Activated T-helper 9 cell treated with anti-CD3 and anti-CD28 coated beads, Interleukin-2, amount 50 U/mL, for 16 hours (primary cell): ENCODE results near the gene SEMA4C.

Source experiments
- DNase-seq: peaks from one replicate; pipeline ENCODE4 v3.0.0-alpha.2; 2020; ENCODE audit warnings: low read depth

The SEMA4C gene

DNA sequence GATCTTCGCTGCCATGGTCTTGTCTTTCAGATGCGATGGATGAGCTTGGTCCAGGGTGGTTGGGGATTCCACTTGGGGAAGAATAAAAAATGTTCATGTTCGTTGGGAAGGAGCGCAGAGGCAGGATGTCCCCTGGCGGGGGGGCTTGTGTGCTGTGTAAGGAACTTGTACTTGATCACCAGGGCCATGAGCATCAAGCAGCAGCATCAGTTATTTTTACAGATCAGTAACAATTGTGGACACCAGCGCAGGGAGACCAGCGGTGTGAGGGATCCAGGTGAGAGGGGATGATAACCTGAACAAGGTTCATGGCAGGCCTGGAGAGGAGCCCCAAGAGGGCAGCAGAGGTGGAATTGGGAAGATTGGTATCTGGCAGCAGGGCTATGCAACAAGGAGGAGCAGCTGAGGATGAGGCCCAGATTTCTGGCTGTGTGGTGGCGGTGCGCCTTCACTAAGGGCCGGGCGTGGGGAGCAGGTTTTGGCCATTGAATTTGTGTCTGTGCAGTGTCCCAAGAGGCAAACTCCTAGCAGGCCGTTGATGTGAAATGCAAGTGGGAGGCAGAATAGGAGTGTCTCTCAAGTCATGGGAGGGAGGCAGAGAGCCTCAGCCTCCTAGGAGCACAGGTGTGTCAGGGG lies 49.9 kb downstream of the SEMA4C start:
- DNase-seq: no peak

DNA sequence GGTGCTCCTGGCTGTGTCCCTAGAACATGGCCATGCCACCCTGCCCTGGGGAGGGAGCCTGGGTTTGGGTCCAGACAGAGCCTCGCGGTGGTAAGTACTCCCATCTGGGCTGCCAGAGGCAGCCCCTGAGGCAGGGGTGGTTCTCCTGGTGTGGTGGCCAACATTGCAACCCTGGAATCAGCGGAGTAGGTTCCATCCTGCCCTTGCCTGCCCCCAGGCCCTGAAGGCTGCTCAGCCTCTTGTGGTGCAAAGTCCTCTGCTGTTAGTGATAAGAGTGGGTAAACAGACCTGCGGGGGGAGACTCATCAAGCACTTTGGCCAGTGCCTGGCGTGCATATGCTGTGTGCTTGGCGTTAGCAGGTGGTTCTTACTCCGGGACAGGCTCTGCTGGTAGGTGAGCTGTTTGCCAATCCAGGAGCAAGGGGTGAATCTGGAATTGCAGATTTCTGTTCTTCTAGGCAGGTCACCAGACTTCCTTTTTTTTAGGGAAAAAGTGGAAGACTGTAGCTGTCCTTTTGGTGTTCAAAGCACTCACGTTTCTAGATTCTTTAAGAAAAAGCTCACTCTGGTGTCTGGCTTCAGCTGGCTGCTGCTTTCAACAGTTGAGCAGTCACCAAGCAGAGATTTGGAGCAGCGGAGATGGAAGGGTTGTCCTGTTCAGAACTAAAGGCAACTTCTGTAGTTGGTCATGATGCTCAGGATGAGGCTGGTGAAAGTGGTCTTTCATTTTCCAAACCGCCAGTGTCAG lies 50.6 kb downstream of the SEMA4C start:
- DNase-seq: no peak

DNA sequence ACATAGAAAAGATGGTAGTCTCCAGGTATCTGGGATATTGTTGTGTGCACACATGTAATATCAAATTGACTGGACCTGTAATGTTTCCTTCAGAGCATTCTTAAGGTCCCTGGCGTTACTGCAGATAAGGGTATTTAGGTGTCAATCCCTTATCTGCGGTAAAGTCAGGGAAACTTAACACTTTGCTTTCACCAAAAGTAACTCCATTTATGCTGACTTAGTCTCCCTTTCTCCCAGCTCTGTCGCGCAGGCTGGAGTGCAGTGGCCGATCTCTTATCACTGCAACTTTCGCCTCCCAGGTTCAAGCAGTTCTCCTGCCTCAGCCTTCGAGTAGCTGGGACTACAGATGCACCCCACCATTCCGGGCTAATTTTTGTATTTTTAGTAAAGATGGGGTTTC lies 52.0 kb downstream of the SEMA4C start:
- no peak for DNase-seq

DNA sequence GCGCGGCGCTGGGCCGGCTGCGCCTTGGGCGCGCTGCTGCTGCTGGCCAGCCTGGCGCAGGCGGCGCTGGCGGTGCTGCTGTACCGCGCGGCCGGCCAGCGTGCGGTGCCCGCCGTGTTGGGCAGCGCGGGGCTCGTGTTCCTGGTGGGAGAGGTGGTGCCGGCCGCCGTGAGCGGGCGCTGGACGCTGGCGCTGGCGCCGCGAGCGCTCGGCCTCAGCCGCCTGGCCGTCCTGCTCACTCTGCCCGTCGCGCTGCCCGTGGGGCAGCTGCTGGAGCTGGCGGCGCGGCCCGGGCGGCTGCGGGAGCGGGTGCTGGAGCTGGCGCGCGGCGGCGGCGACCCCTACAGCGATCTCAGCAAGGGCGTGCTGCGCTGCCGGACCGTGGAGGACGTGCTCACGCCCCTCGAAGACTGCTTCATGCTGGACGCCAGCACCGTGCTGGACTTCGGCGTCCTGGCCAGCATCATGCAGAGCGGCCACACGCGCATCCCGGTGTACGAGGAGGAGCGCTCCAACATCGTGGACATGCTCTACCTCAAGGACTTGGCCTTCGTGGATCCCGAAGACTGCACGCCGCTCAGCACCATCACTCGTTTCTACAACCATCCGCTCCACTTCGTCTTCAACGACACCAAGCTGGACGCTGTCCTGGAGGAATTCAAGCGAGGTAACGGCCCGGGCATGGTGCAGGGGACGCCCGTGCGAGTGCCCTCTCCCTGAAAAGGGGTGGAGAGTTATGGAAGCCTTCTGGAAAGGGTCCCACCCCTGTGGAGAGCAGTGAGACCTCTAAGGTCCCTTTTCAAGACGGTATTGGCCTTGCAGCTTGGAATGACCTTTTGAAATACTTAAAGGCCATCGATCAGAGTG lies 52.8 kb downstream of the SEMA4C start:
- DNase-seq: no peak

DNA sequence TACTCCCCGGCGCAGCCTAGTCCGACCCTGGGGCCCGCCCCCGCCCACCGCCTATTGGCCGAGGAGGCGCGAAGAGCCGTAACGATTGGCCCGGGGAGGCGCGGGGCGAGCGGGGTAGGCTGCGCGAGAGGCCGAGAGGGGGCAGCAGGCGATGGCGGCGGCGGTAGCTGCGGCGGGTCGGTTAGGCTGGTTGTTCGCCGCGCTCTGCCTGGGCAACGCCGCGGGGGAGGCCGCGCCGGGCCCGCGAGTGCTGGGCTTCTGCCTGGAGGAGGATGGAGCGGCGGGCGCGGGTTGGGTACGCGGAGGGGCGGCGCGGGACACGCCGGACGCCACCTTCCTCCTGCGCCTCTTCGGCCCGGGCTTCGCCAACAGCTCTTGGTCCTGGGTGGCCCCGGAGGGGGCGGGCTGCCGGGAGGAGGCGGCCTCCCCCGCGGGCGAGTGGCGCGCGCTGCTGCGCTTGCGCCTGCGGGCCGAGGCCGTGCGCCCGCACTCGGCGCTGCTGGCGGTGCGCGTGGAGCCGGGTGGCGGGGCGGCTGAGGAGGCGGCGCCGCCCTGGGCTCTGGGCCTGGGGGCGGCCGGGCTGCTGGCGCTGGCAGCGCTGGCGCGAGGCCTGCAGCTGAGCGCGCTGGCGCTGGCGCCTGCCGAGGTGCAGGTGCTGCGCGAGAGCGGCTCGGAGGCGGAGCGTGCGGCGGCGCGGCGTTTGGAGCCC lies 53.6 kb downstream of the SEMA4C start, which contains the start of gene CNNM3:
Gene CNNM3, plus strand, starts transcription at position 142 of the 709 bp plus-strand sequence. Its CDS starts 10 bp downstream, at position 152.
- peak; percentile 97 for DNase-seq

- no peak for DNase-seq
Measured at GRCh38 chr2:96815326-96816126, 54.4 kb downstream of the SEMA4C start.

GRCh38 chr2:96813656-96814055 lies 56.2 kb downstream of the SEMA4C start:
- DNase-seq: no peak

GRCh38 chr2:96811917-96812316 lies 58.0 kb downstream of the SEMA4C start:
- no peak for DNase-seq

DNA sequence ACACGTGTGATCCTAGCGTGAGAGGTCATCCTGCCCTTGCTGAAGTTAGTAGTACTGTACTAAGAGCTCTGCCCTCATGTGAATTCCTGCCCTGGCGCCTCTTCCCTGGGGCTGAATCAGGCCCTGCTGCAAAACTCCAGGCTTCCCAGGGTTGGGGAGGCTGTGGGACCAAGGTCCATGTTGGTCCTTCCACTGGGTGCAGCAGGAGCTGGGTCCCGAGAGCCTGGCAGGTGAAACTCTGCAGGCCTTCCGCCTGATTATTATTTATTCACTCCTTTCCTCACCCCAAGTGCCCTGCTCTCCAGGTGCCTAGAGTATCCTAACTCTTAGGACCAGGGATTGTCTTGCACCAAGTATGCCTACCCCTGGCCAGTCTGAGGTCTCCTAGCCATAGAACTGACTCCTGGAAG lies 59.1 kb downstream of the SEMA4C start:
- DNase-seq: no peak

DNA sequence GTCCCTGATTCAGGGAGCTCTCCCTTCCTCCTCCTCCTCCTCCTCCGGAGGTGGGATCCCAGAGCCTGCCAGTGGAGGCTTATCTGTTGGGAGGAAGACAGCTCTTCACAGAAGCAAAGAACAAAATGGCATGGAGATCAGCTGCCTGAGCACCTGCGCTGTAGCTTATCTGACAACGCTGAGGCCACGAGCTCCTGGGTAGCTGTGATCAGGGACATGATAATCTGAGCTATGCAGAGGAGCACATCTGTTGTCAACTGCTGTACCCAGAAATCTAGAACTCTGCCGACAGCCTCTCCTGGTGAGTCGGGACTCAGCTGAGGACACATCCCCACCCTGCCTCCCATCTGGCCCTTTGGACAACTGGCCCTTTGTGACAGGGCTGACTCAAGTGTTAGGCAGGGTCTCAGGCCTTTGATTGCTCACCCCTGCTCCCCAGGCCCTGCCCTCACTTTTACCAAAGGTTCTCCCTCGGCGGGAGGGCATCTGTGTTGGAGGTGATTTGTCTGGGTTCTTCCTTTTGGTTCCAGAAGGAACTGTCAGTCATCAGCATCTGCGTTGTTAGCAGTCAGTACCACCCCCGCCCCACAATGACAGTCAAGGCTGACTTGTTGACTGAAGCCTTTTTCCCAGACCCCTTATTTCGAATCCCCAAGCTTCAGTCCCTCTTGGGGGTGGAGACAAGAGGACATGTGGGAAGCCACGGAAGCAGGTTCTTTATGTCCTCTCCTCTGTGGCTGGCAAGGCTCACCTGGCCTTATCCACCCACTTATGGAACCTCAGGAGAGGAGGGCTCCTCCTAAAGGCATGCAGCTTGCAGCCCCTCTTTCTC lies 59.7 kb downstream of the SEMA4C start:
- no peak for DNase-seq
